Psoas muscle (tissue), 8 donors: ENCODE results near the gene COL7A1. TPM values are rescaled to one million over a fixed set of nuclear protein-coding genes. Genes with fewer than 3 reads are reported as not detected.

Source experiments
- ATAC-seq, 4 donors: fragments of 200-7000 bp; cut with Tn5 transposase; one replicate each; pipeline ENCODE4 v1.9.1; 2020; ENCODE audit warnings: moderate library complexity in 3 of 4, mild to moderate bottlenecking in 2 of 4
- DNase-seq, 2 donors: peaks; one replicate each; pipeline ENCODE4 v3.0.0-alpha.2; 2020
- H3K27ac ChIP-seq: fragments of 200-600 bp; one replicate; pipeline ENCODE4 v1.8.0; 2022
- H3K27me3 ChIP-seq, 3 donors: fragments of 200-600 bp in 1 of 3; one replicate each; pipeline versions ENCODE4 v1.6.1 to v1.8.0; 2013 to 2022; ENCODE audit warnings: low read length in 2 of 3, mild to moderate bottlenecking in 2 of 3, moderate library complexity in 1 of 3; ENCODE audit not compliant: insufficient read depth in 3 of 3
- H3K36me3 ChIP-seq, 2 donors: fragments of 200-600 bp in 1 of 2; one replicate each; pipeline versions ENCODE4 v1.6.1 to v1.8.0; 2013 to 2022; ENCODE audit warnings: low read depth in 1 of 2, mild to moderate bottlenecking in 1 of 2, moderate library complexity in 1 of 2; ENCODE audit not compliant: insufficient read depth in 1 of 2
- H3K4me1 ChIP-seq: fragments of 200-600 bp; one replicate; pipeline ENCODE4 v1.8.0; 2022
- H3K4me3 ChIP-seq: fragments of 200-600 bp; one replicate; pipeline ENCODE4 v1.8.0; 2022; ENCODE audit warnings: mild to moderate bottlenecking
- H3K9me3 ChIP-seq: fragments of 200-600 bp; one replicate; pipeline ENCODE4 v1.8.0; 2022
- CTCF ChIP-seq: fragments of 200-600 bp; IDR thresholded peaks from one replicate; pipeline ENCODE4 v1.8.0; 2022; ENCODE audit warnings: antibody characterized with exemption
- WGBS, 3 donors: extraction: QIAGEN DNeasy Blood & Tissue Kit; methylation state at CpG; one replicate each; pipeline versions ENCODE4 v1.1.6 to v1.1.7; 2013; 5-methylcytosine and 5-hydroxymethylcytosine counted together
- intact Hi-C, 2 donors: fragments of 100-400 bp; cut with DNase I; formaldehyde crosslinking; loops; one replicate each; pipeline versions ENCODE4 v1.11.0 to v1.14.2; 2022
- polyA plus RNA-seq, 3 donors: library from polyadenylated mRNA; stranded (reverse); fragments of 200-250 nt; gene quantifications; one replicate each; pipeline ENCODE4 v1.2.3, GENCODE V29; 2013
- total RNA-seq, 4 donors: library from RNA; stranded (reverse); fragmentation: NEBNext Ultra II Directional in 2 of 4; extraction: Animal tissue kit (Norgen Biotek cat#: 25700) in 2 of 4; gene quantifications; one replicate each; pipeline versions ENCODE4 v1.2.1 to v1.2.4, GENCODE V29; 2021 to 2023
- donor health status: healthy with polysubstance abuse.
- donor health status: DM: no; HTN: no; CAD: no; lungs with moderate emphysema.
- donor health status: Bipolar disorder and iron deficiency.
- donor health status: healthy.
- donor health status: DM: yes; HTN: yes; CAD: no.
- donor health status: DM: no; HTN: no; CAD: no.
- donor health status: DM: no; HTN: no; CAD: no.
- donor health status: DM: yes; HTN: yes; CAD: no.

COL7A1 gene
- total and polyA plus RNA-seq, 7 donors, result 1.6 to 22.2 (median 5.1) TPM

DNA sequence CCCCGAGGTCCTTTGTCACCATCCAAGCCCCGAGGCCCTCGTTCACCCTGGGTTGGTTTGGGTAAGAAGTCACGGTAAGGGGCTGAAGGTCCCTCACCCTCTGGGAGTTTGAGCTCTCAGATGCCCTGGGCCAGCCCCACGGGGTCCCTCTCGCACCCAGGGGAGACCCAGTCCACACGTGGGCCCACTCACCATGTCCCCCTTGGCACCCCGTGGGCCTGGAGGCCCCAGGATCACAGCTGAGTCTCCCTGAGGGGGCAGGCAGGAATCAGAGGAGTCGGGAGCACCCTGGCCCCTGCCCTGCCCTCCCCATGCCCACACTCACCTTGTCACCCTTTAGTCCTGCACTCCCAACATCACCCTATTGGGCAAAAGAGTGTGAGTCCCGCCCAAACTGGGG lies 25.7 kb downstream of the COL7A1 start:
- no peaks in the 10 kb centered on the region for H3K36me3 ChIP-seq
- no peak overlapping the region for H3K27ac ChIP-seq
- whole genome bisulfite sequencing, 3 donors, result 86 to 89% (median 87%) methylated on average over 10 of the region's 10 CpGs
- no peaks in the 10 kb centered on the region for H3K9me3 ChIP-seq
- intact Hi-C loops, result no loop called here
- ATAC-seq (no peak), DNase-seq (no peak)
- no peak for TF ChIP-seq CTCF
- no peaks in the 10 kb centered on the region for H3K4me1 ChIP-seq
- no peaks in the 10 kb centered on the region for H3K27me3 ChIP-seq
- H3K4me3 ChIP-seq, result no peak overlapping the region

DNA sequence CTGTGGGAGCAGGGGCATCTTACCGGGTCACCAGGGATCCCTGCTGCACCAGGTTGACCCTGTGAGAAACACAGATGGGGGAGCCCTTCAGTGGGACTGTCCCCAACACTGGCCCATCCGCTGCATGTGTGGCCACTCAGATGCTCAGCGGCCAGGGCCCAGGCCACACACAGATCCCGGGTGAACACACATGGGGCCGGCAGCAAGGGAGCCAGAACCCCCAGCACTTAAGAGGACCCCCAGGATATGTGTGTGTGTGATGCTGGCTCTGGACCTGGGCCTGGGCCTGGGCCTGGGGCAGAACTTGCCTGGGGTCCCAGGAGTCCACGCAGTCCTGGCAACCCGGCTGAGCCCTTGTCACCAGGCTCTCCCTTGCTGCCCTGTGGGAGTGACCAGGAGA lies 26.7 kb downstream of the COL7A1 start:
- ATAC-seq, result no peak
- no peak overlapping the region for H3K27ac ChIP-seq
- no peak overlapping the region for H3K4me3 ChIP-seq
- no peak for TF ChIP-seq CTCF
- H3K4me1 ChIP-seq, result no peaks in the 10 kb centered on the region
- DNase-seq, result no peak
- intact Hi-C loops, result no loop called here
- WGBS, 3 donors, result 89 to 94% (median 89%) methylated on average over 7 of the region's 7 CpGs
- no peaks in the 10 kb centered on the region for H3K36me3 ChIP-seq
- H3K27me3 ChIP-seq, result no peaks in the 10 kb centered on the region
- no peaks in the 10 kb centered on the region for H3K9me3 ChIP-seq

GRCh38 chr3:48567500-48567899 lies 27.6 kb downstream of the COL7A1 start:
- H3K4me1 ChIP-seq, result no peaks in the 10 kb centered on the region
- WGBS, 3 donors, result 92 to 96% (median 92%) methylated on average over 10 to 11 of the region's 11 CpGs
- no peaks in the 10 kb centered on the region for H3K27me3 ChIP-seq
- no peak overlapping the region for H3K4me3 ChIP-seq
- DNase-seq (no peak), ATAC-seq (no peak)
- no peak overlapping the region for H3K27ac ChIP-seq
- no peaks in the 10 kb centered on the region for H3K36me3 ChIP-seq
- intact Hi-C loops, result loop anchor here in 1 of 2 donors (2.0 kb wide), 1 partner anchor 25 kb away; no protein-coding TSS in a partner anchor
- H3K9me3 ChIP-seq, result no peaks in the 10 kb centered on the region
- no peak for TF ChIP-seq CTCF

DNA sequence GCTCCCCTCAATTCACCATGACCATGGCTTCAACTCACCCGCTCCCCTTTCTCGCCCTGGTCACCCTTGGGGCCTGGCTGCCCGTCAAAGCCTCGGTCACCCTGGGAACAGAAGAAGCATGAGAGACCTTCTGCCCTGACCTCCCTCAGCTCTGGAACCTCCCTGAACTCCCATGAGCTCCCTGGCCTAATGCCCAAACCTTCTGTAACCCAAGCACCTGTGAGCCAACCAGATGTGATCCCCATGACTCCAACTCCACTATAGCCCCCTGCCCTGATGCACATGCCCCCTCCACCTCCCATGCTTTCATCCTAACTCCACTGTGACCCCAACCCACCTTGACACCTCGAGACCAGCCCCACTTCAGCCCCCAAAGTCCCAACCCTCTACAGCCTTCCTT lies 28.0 kb downstream of the COL7A1 start:
- no peak for TF ChIP-seq CTCF
- Histone ChIP-seq H3K4me1 (no peaks in the 10 kb centered on the region), H3K36me3 (no peaks in the 10 kb centered on the region), H3K27me3 (no peaks in the 10 kb centered on the region), H3K9me3 (no peaks in the 10 kb centered on the region), H3K4me3 (no peak overlapping the region), H3K27ac (no peak overlapping the region)
- ATAC-seq, result no peak
- DNase-seq, result no peak
- intact Hi-C loops, result loop anchor here in 1 of 2 donors (2.0 kb wide), 1 partner anchor 26 kb away; no protein-coding TSS in a partner anchor
- 86 to 91% (median 89%) methylated on average over 5 of the region's 5 CpGs for WGBS, 3 donors

DNA sequence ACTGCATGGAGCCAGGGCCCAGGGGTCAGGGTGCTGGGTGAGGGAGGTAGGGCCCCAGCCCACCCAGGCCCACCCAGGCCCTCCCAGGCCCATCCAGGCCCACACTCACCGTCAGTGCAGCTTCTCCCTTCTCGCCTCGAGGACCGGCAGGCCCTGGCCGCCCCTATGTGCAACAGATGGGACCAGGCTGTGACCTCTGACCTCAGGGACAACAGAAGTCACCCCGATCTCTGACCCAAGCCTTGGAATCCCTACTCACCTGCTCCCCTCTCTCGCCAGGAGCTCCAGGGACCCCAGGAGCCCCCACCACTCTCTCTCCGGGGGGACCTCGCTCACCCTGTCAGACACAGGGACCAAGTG lies 28.7 kb downstream of the COL7A1 start:
- Histone ChIP-seq H3K36me3 (no peaks in the 10 kb centered on the region), H3K4me3 (no peak overlapping the region), H3K4me1 (no peaks in the 10 kb centered on the region), H3K9me3 (no peaks in the 10 kb centered on the region), H3K27ac (no peak overlapping the region), H3K27me3 (no peaks in the 10 kb centered on the region)
- no peak for TF ChIP-seq CTCF
- intact Hi-C loops, result loop anchor here in 1 of 2 donors (2.0 kb wide), 1 partner anchor 26 kb away; no protein-coding TSS in a partner anchor
- peak in 1 of 4 donors; percentile 1 for ATAC-seq
- no peak for DNase-seq
- 86 to 92% (median 88%) methylated on average over 9 of the region's 9 CpGs for WGBS, 3 donors
